Thymus (tissue), 11 donors: ENCODE data around the gene STK24. TPM values are rescaled to one million over a fixed set of nuclear protein-coding genes. Genes with fewer than 3 reads are reported as not detected.

ENCODE experiments used
- DNase-seq, 9 donors: peaks; one replicate each; pipeline ENCODE4 v3.0.0-alpha.2; 2013; ENCODE audit warnings: low spot score in 9 of 9, low read depth in 6 of 9, missing footprints in 1 of 9
- H3K27ac ChIP-seq, 2 donors: one replicate each; pipeline ENCODE4 v1.5.1; 2013; ENCODE audit warnings: control low read depth in 1 of 2, low read depth in 1 of 2, low read length in 1 of 2, mild to moderate bottlenecking in 1 of 2, moderate library complexity in 1 of 2
- H3K27me3 ChIP-seq, 2 donors: one replicate each; pipeline ENCODE4 v1.5.1; 2013; ENCODE audit warnings: low read length in 1 of 2; ENCODE audit not compliant: control insufficient read depth in 2 of 2, insufficient read depth in 1 of 2
- H3K36me3 ChIP-seq, 2 donors: one replicate each; pipeline ENCODE4 v1.5.1; 2013; ENCODE audit warnings: low read length in 1 of 2, mild to moderate bottlenecking in 1 of 2, moderate library complexity in 1 of 2; ENCODE audit not compliant: control insufficient read depth in 2 of 2, insufficient read depth in 2 of 2
- H3K4me1 ChIP-seq, 2 donors: one replicate each; pipeline ENCODE4 v1.5.1; 2013; ENCODE audit warnings: low read length in 2 of 2; ENCODE audit not compliant: control insufficient read depth in 2 of 2, insufficient read depth in 2 of 2
- H3K4me3 ChIP-seq, 2 donors: one replicate each; pipeline ENCODE4 v1.5.1; 2013; ENCODE audit warnings: low read length in 2 of 2, control low read depth in 1 of 2, mild to moderate bottlenecking in 1 of 2
- H3K9me3 ChIP-seq, 2 donors: one replicate each; pipeline ENCODE4 v1.5.1; 2013; ENCODE audit warnings: low read length in 1 of 2, mild to moderate bottlenecking in 1 of 2; ENCODE audit not compliant: control insufficient read depth in 2 of 2, insufficient read depth in 1 of 2
- WGBS: extraction: QIAGEN DNeasy Blood & Tissue Kit; methylation state at CpG from one replicate; pipeline ENCODE4 v1.1.7; 2013; 5-methylcytosine and 5-hydroxymethylcytosine counted together
- polyA plus RNA-seq: library from polyadenylated mRNA; stranded (reverse); fragments of 200-250 nt; gene quantifications from one replicate; pipeline ENCODE4 v1.2.3, GENCODE V29; 2013
- total RNA-seq: library from RNA; stranded (reverse); fragments of 120-200 nt; gene quantifications from one replicate; pipeline ENCODE4 v1.2.4, GENCODE V29; 2013
- donor health status: healthy.

The STK24 gene
- total and polyA plus RNA-seq, 2 donors, result 52.7 to 62.4 TPM

DNA sequence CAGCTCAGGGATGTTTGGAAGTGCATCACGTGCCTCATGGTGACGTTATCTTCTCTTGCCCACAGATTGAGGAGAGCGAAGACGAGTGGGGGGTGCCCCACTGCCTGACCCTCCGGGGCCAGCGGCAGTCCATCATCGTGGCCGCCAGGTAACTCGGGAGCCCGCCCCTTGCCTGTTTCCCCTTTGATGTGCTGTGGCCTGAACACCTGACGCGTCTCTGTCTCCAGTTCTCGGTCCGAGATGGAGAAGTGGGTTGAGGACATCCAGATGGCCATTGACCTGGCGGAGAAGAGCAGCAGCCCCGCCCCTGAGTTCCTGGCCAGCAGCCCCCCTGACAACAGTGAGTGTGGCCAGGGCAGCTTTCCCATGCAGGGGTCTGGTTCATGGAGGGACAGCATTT lies 137.0 kb downstream of the STK24 start:
- Histone ChIP-seq H3K4me3 (no peak overlapping the region), H3K27ac (no peak overlapping the region), H3K36me3 (no peaks in the 10 kb centered on the region), H3K4me1 (peaks cover 0 to 7% of the 10 kb centered on the region in 2 donors), H3K9me3 (no peaks in the 10 kb centered on the region), H3K27me3 (no peaks in the 10 kb centered on the region)
- DNase-seq, result no peak
- 97% methylated on average over 16 of the region's 16 CpGs for WGBS

DNA sequence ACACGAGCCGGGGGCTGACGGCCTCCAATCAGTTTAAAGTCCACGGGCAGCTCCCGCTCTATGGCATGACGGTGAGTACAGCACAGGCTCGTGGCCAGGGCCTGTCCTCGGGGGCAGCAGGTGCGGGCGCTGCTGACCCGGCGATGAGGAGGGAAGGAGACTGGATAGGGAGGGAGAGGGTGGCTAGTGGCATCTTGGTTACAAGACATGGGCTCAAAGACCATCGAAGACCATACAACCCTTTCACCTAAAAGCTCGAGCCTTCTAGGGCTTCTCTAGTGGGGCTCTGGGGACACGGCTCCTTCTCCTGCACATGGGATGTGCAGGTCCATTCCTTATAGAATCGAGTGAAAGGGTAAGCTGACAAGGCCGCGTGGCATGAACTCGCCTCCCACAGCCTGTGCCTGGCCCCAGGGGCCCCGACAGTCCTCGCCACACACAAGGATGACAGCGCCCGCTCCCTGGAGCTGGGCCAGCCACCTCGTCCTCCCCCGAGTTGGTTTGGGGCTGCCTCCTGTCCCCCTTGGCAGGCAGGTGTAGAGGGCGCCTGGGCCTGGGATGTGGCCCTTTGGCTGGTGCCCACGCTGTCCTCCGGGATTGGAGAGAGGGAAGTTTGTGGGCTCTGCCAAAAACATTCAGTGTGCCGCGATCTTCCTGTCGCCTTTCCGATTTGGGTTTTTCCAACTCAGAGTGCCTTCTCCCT lies 137.6 kb downstream of the STK24 start:
- Histone ChIP-seq H3K36me3 (no peaks in the 10 kb centered on the region), H3K27ac (no peak overlapping the region), H3K9me3 (no peaks in the 10 kb centered on the region), H3K4me1 (peaks cover 0 to 7% of the 10 kb centered on the region in 2 donors), H3K27me3 (no peaks in the 10 kb centered on the region), H3K4me3 (no peak overlapping the region)
- 97% methylated on average over 32 of the region's 32 CpGs for WGBS
- DNase-seq, result no peak

DNA sequence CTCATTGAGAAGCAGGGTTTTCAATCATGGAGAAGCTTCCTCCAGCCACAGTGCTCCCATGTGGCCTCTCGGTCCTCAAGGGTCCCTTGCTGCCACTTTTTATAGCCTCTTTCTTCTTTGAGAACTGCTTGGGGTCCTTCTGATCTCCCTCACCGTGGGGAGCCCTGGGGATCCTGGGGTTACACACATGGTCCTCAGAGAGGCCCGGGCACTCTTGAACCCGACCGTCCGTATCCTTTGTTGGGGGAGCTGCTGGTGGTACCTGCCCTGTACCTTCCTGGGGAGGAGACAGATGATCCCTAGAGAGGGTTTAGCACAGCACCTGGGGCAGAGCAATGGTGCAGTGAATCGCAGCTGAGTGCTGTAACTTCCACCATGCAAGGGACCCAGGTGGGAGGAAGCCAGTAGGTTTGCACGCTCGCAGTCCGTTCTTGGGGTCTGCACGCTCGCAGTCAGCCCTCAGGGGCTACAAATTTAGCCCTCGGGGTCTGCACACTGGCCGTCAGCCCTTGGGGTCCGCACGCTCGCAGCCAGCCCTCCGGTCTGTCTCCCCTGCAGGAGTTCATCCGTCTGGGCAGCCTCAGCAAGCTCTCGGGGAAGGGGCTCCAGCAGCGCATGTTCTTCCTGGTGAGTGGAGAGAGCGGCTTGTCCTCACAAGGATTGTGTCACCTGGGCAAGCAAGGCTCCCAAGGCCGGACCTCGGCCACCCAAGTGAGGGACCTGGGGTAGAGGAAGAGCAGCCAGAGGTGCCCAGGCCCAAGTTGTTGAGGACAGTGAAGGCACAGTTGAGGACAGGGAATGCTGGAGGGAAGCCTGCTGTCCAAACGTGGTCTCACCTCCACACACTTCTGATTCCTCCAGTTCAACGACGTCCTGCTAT lies 138.4 kb downstream of the STK24 start:
- DNase-seq, result no peak
- Histone ChIP-seq H3K9me3 (no peaks in the 10 kb centered on the region), H3K4me3 (no peak overlapping the region), H3K4me1 (peaks cover 0 to 7% of the 10 kb centered on the region in 2 donors), H3K36me3 (no peaks in the 10 kb centered on the region), H3K27ac (no peak overlapping the region), H3K27me3 (no peaks in the 10 kb centered on the region)
- 97% methylated on average over 27 of the region's 27 CpGs for whole genome bisulfite sequencing

DNA sequence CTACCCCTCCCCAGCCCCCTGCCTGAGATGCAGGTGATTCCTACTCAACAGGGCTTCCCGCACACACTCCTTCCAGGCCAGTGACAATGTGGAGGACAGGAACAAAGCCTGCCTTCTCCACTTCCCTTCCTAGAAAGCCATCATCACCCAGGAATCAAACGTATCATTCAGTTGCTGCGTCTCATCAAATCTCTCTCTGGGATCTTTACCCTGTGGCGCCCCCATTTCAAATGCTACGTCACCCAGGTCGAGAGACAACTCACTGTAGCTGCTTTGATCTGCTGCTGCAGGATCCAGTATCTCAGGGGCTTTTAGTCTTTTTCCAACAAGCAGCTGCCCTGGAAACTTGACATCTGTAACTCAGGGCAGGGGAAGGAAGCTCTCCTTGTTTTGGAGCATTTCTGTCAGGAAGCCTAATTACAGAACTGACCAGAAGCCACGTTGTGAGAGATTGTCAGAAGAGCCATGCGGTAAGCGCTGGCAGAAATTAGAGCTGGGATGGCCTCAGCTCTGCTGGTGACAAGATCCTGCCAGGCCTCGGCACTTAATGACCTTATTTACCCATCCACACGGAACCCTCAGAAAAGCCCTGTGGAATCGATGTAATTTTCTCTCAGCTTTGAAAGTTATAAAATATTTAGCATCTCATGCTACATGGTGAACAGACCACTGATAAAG lies 140.5 kb downstream of the STK24 start:
- Histone ChIP-seq H3K9me3 (no peaks in the 10 kb centered on the region), H3K27me3 (no peaks in the 10 kb centered on the region), H3K4me3 (no peak overlapping the region), H3K36me3 (no peaks in the 10 kb centered on the region), H3K27ac (no peak overlapping the region), H3K4me1 (peaks cover 0 to 7% of the 10 kb centered on the region in 2 donors)
- 85% methylated on average over 12 of the region's 12 CpGs for WGBS
- peak in 1 of 9 donors; percentile 48 for DNase-seq

DNA sequence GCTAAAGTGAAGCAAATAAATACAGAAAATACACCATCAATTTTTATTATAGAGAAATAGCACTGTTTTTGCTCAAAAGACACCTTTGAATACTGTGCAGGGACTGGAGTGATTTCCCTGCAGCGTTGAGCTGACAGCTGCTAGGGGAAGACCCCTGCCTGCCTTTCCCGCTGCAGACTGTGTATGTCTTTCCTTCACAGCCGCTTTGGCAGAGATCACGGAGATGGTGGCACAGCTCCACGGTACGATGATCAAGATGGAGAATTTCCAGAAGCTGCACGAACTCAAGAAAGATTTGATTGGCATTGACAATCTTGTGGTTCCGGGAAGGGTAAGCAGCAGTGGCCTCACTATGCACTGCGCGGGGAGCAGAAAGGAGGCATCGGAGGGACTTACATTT lies 141.5 kb downstream of the STK24 start:
- Histone ChIP-seq H3K27ac (no peak overlapping the region), H3K27me3 (no peaks in the 10 kb centered on the region), H3K4me1 (peaks cover 0 to 7% of the 10 kb centered on the region in 2 donors), H3K4me3 (no peak overlapping the region), H3K36me3 (no peaks in the 10 kb centered on the region), H3K9me3 (no peaks in the 10 kb centered on the region)
- WGBS, result 97% methylated on average over 11 of the region's 11 CpGs
- no peak for DNase-seq

DNA sequence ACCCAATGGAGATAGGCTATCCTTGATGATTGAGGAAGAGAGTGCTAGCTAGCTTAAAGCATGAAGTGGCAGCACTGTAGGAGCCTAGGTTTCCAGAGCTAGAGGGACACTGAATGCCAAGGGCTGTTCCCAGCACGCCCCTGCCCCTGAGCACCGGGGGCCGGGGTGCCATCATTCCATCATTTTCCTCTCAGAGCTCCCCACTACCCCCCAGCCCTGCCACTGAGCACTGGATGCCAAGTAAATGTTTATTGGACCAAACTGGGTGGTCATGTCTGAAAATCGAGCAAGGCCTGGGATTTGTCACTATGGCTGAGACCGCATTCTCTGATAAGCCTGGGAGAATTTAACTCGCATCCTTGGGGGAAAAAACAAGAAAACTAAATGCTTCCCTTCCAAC lies 142.8 kb downstream of the STK24 start:
- 97% methylated on average over 6 of the region's 6 CpGs for WGBS
- Histone ChIP-seq H3K27me3 (no peaks in the 10 kb centered on the region), H3K4me1 (peaks cover 0 to 7% of the 10 kb centered on the region in 2 donors), H3K4me3 (no peak overlapping the region), H3K36me3 (no peaks in the 10 kb centered on the region), H3K9me3 (no peaks in the 10 kb centered on the region), H3K27ac (no peak overlapping the region)
- no peak for DNase-seq

DNA sequence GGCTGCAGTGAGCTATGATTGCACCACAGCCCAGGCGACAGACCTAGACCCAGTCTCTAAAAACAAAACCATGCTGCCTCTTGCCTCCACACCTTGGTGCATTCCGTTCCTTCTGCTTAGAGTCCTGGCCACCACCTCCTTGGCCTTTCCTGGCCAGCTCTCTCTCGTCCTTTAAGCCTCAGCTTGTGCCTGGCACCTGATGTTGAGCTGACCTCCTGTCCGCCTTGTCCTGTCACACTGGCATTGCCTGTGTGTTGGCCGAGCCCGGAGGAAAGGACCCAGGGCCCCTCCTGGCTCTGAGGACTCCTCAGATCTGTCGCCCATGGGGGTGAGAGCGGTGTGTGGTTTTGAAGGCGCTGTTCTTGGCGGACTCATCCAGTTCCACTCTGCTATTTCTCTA lies 143.3 kb downstream of the STK24 start:
- WGBS, result 97% methylated on average over 10 of the region's 10 CpGs
- Histone ChIP-seq H3K27me3 (no peaks in the 10 kb centered on the region), H3K36me3 (no peaks in the 10 kb centered on the region), H3K9me3 (no peaks in the 10 kb centered on the region), H3K4me3 (no peak overlapping the region), H3K27ac (no peak overlapping the region), H3K4me1 (peaks cover 0 to 7% of the 10 kb centered on the region in 2 donors)
- DNase-seq, result no peak

DNA sequence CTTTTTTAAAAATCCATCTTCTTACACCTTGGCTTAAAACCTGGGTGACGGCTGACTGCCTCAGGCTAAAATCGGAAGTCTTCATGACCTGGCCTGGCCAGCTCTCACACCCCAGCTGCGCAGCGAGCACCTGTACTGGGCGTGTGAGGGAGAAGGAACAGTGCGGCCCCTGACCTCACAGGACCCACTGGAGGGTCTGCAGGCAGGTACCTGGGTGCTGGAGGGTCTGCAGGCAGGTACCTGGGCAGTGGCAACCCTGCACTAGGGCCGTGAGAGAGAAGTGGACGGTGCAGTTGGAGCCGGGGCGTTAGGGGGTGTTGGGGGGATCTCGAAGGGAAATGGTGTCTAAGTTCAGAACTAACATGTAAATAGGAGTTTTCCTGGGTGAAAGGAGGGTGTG lies 144.3 kb downstream of the STK24 start:
- DNase-seq, result no peak
- Histone ChIP-seq H3K9me3 (no peaks in the 10 kb centered on the region), H3K36me3 (no peaks in the 10 kb centered on the region), H3K27me3 (no peaks in the 10 kb centered on the region), H3K4me1 (peaks cover 0 to 7% of the 10 kb centered on the region in 2 donors), H3K4me3 (no peak overlapping the region), H3K27ac (no peak overlapping the region)
- 98% methylated on average over 11 of the region's 11 CpGs for WGBS
